ENCODE results near the gene UBA1. TPM values are rescaled to one million over a fixed set of nuclear protein-coding genes. Genes with fewer than 3 reads are reported as not detected.

UBA1 gene
- total and polyA plus RNA-seq, 10 donors, result 57.7 to 207 (median 191) TPM

- H3K27me3 ChIP-seq (replicated peaks in 1 of 7), result peaks cover 0 to 9% (median 0%) of the 10 kb centered on the region in 7 donors
- intact Hi-C loops (cut with DNase I; ENCODE audit: low total_unique reads), result no loop called here
- H3K36me3 ChIP-seq, result peaks cover 0 to 79% (median 53%) of the 10 kb centered on the region in 6 donors
- H3K9me3 ChIP-seq, result no peaks in the 10 kb centered on the region
- H3K4me3 ChIP-seq, result no peak overlapping the region
- 87 to 99% (median 95%) methylated on average over 20 to 34 of the region's 34 CpGs for WGBS, 5 donors
- TF ChIP-seq POLR2A (IDR thresholded peaks at IDR 0.05) (no peak), CTCF (IDR thresholded peaks at IDR 0.05 in 8 of 11, conservative IDR thresholded peaks at IDR 0.05 in 3 of 11) (no peak), POLR2AphosphoS5 (IDR thresholded peaks at IDR 0.05) (peak in 1 of 3 donors; percentile 27)
- no peak overlapping the region for H3K27ac ChIP-seq
- DNase-seq, result peak; percentile 55
- H3K4me1 ChIP-seq, result no peaks in the 10 kb centered on the region
Observed at GRCh38 chrX:47170861-47171692, 22.6 kb upstream of the UBA1 start.

- peaks cover 0 to 88% (median 60%) of the 10 kb centered on the region in 6 donors for H3K36me3 ChIP-seq
- no peaks in the 10 kb centered on the region for H3K9me3 ChIP-seq
- no peak overlapping the region for H3K27ac ChIP-seq
- no peaks in the 10 kb centered on the region for H3K4me1 ChIP-seq
- TF ChIP-seq POLR2AphosphoS5 (IDR thresholded peaks at IDR 0.05) (no peak), CTCF (IDR thresholded peaks at IDR 0.05 in 8 of 11, conservative IDR thresholded peaks at IDR 0.05 in 3 of 11) (no peak), POLR2A (IDR thresholded peaks at IDR 0.05) (no peak)
- peaks cover 0 to 9% (median 0%) of the 10 kb centered on the region in 7 donors for H3K27me3 ChIP-seq (replicated peaks in 1 of 7)
- H3K4me3 ChIP-seq, result no peak overlapping the region
- DNase-seq, result peak; percentile 3
- WGBS, 5 donors, result 79 to 100% (median 97%) methylated on average over 2 of the region's 2 CpGs
- intact Hi-C loops (cut with DNase I; ENCODE audit: low total_unique reads), result no loop called here
Observed at GRCh38 chrX:47171996-47172395, 21.6 kb upstream of the UBA1 start.

- TF ChIP-seq POLR2AphosphoS5 (IDR thresholded peaks at IDR 0.05) (no peak), POLR2A (IDR thresholded peaks at IDR 0.05) (no peak), CTCF (IDR thresholded peaks at IDR 0.05 in 8 of 11, conservative IDR thresholded peaks at IDR 0.05 in 3 of 11) (no peak)
- H3K4me1 ChIP-seq, result no peaks in the 10 kb centered on the region
- H3K27ac ChIP-seq, result no peak overlapping the region
- no peaks in the 10 kb centered on the region for H3K9me3 ChIP-seq
- H3K4me3 ChIP-seq, result no peak overlapping the region
- intact Hi-C loops (cut with DNase I; ENCODE audit: low total_unique reads), result no loop called here
- H3K27me3 ChIP-seq (replicated peaks in 1 of 7), result peaks cover 0 to 9% (median 0%) of the 10 kb centered on the region in 7 donors
- WGBS, 5 donors, result 73 to 96% (median 86%) methylated on average over 7 of the region's 7 CpGs
- peak; percentile 33 for DNase-seq
- peaks cover 0 to 93% (median 65%) of the 10 kb centered on the region in 6 donors for H3K36me3 ChIP-seq
Observed at GRCh38 chrX:47172549-47172948, 21.1 kb upstream of the UBA1 start.

Data from spleen (tissue), 11 donors.